GM21423 (cell line): Measurements from ENCODE around the gene CES2.
"Not testable (repeated sequence)": the region's sequence is repeated elsewhere in the genome, so short reads cannot be mapped to it uniquely, and the experiment has no call there.

Source experiments
- ATAC-seq: cut with Tn5 transposase; IDR thresholded peaks from one replicate; pipeline ENCODE4 v1.9.1; 2021; ENCODE audit warnings: mild to moderate bottlenecking, moderate library complexity; ENCODE audit not compliant: unreplicated experiment

CES2 gene

DNA sequence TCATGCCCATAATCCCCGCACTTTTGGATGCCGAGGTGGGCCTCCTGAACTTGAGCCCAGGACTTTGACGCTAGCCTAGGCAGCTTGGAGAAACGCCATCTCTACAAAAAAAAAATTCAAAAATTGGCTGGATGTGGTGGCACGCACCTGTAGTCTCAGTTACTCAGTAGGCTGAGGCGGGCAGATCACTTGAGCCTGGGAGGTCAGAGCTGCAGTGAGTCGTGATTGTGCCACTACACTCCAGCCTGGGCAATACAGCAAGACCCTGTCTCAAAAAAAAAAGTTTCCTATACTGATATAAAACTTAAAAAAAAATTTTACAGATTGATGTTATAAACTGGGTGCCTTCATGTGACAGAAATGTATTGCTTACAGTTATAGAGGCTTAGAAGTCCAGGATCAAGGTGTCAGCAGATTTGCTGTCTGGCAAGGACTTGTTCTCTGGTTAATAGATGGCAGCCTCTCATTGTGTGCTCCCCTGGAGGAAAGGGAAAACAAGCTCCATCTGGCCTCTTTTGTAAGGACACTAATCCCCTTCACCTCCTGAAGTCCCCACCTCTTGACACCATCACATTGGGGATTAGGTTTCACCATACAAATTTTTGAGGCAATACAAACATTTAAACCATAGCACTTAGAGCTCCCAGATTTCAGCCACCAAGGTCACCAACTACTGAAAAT is 17.3 kb downstream of the CES2 start:
- no peak for ATAC-seq

DNA sequence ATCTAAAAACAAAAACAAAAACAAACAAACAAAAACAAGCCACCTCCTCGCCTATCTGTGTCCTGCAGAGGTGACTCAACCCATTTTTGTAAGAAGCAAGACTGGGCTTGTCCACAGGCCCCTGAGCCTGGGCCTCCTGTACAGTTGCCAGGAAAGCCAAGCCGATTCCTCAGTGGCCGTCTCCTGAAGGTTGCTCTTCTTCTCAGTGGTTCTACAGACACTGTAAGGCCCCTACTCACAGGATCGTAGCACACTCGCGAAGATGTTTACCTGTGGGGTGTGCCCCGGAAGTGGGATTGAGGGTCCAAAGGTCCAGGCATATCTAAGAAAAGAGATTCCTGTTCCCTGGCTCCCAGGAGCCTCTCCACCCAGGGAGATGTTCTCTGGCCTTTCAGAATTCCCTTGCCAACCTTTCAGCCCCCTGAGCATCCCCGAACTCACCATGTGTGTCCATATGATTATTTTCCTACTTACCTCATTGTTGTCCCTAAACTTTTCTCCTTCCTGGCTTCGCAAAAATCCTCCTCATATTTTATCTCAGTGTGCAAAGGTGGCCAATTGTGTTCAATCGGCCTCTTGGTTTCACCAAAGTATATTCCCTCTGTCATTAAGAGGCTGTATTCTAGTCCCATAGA is 18.3 kb downstream of the CES2 start:
- no peak for ATAC-seq

DNA sequence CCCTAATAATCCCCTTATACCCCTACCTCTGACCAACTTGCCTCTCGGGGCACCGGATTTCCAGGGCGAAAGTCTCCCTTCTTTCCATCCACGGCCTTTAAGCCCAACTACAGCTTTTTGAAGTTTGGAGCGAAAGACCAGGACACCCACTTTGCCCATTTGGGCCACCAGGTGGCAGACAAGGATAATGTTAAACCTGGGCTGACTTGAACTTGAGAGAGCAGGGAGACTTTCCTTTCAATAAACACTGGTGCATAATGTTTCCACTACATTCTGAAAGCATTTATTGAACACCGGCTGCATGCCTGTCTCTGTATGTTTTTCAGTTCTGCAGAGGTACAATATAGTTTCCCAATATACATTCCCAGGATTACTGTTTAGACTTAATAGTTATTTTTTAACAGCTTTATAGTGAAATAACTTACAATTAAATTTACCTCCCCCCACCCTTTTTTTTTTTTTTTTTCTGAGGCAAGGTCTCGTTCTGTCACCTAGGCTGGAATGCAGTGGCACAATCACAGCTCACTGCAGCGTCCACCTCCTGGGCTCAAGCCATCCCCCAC is 18.9 kb downstream of the CES2 start:
- no peak for ATAC-seq

DNA sequence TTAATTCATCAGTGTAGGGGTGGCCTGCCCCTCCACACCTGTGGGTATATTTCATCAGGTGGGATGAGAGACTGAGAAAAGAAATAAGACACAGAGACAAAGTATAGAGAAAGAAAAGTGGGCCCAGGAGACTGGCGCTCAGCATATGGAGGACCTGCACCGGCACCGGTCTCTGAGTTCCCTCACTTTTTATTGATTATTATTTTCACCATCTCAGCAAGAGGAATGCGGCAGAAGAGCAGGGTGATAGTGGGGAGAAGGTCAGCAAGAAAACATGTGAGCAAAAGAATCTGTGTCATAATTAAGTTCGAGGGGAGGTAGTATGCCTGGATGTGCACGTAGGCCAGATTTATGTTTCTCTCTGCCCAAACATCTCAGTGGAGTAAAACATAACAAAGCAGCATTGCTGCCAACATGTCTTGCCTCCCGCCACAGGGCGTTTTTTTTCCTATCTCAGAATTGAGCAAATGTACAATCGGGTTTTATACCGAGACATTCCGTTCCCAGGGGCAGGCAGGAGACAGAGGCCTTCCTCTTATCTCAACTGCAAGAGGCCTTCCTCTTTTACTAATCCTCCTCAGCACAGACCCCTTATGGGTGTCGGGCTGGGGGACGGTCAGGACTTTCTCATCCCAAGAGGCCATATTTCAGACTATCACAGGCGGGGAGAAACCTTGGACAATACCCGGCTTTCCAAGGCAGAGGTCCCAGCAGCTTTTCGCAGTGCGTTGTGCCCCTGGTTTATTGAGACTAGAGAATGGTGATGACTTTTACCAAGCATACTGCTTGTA is 20.2 kb downstream of the CES2 start:
- ATAC-seq: not testable (repeated sequence)

DNA sequence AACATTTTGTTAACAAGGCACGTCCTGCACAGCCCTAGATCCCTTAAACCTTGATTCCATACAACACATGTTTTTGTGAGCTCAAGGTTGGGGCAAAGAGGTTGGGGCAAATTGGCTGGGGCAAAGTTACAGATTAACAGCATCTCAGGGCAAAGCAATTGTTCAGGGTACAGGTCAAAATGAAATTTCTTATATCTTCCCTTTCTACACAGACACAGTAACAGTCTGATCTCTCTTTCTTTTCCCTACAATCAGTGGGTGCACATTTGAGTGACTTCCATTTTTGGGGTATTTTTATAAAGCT is 20.8 kb downstream of the CES2 start:
- ATAC-seq: not testable (repeated sequence)

DNA sequence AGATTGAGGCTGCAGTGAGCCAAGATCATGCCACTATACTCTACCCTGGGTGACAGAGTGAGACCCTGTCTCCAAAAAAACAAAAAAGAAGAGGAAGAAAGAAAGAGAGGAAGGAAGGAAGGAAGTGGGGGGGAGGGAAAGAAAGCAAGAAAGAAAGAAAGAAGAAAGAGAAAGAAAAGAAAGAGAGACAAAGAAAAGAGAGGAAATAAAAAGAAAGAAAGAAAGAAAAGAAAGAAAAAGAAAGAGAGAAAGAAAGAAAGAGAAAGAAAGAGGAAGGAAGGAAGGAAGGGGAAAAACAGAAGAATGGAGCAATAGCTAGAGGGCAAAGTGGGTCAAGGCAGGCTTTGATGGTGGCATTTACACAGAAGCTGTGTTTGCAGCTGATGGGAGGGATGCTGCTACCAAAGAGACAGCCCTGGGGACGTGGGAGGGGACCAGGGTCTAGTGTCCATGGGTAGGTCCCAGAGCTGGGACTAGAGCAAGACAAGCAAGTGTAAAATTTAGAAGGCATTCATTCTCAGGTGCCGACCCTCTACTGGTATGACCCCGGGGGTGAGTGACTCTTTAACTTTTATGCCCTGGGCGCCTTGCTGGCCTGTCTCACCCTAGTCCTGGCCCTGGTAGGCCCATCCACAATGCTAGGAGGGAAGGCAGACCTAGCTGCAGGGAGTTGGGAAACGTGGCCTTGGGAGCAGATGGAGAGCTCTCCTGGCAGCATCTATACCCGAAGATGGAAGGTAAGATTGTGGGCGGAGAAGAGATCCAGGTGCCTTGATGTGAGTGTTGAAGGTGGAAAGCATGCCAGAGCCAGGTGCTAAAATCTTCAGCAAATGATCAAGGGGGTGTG is 23.8 kb downstream of the CES2 start:
- no peak for ATAC-seq

DNA sequence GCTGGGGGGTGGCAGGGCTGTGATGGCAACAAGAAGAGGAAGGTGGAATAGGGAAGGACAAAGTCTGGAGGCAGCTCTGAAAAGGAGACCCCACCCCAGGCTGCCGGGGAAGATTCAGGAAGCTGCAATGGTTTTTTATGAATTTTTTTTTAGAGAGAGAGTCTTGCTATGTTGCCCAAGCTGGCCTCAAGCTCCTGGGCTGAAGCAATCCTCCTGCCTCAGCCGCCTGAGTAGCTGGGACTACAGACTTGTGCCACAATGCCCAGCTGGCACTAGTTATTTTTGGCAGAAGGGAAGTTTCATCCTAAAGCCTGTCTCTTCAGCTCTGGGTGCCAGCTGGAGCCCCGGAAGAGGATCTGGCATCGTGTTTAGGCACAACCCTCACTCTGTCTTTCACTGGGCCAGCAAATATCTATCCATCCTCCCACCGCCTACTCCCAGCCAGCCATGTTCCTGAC is 24.4 kb downstream of the CES2 start:
- ATAC-seq: no peak

DNA sequence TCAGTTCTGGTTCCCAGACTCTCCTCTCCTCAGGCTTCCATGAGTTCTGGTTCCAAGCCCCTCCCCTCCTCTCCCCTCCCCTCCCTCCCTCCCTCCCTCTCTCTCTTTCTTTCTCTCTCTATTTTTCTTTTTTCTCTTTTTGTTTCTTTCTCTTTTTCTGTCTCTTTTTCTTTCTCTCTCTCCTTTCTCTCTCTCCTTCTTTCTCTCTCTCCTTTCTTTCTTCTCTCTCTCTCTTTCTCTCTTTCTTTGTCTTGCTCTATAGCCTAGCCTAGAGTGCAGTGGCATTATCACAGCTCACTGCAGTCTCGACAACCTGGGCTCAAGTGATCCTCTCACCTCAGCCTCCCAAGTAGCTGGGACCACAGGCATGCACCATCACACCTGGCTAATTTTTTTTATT is 25.0 kb downstream of the CES2 start:
- ATAC-seq: no peak

DNA sequence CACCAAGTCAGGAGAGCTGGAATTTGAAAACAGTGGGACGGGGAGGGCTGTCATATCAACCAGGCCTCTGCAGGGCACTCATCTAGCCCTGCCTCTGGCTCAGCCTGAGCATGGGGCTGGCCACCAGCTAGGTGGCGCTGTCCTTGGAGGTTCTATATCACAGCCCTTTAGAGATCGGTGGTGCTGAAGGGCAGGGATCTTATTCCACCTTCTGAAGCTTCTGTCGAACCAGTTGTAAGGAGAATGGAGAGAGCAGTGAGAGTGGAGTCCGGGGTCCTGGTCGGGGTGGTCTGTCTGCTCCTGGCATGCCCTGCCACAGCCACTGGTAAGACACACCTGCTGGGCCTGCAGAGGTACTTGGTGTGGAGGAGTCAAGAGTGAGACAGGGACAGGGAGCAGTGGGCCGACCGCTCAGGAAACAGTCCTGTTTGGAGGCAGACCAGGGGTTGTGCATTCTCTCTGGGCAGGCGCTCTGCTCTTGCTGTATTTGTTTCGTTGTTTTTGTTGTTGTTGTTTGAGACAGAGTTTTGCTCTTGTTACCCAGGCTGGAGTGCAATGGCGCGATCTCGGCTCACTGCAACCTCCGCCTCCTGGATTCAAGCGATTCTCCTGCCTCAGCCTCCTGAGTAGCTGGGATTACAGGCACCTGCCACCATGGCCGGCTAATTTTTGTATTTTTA is 25.9 kb downstream of the CES2 start, which contains the start of gene CES3:
TSS of gene CES3 (plus strand) at position 202 of the 680 bp plus-strand sequence. CDS start at position 244, 42 bp downstream.
- peak; percentile 69 for ATAC-seq

DNA sequence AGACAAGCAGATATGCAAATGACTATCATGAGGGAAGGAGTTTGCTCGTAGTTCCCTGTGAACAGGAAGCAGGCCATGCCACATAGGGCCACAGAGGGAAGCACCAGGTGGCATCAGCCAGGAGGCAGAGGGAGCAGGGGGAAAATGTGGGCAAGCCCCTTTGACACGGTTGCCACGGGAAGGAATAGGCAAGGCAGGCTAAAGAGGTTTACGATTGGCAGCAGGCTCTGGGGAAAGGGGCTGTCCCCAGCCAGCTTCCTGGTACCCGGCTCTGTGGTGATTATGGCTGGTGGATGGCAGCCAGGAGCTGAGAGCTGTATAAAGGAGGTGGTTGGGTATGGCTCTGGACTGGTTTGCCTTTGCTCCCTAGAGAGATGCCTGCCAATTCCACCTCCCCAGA is 26.6 kb downstream of the CES2 start:
- ATAC-seq: no peak

DNA sequence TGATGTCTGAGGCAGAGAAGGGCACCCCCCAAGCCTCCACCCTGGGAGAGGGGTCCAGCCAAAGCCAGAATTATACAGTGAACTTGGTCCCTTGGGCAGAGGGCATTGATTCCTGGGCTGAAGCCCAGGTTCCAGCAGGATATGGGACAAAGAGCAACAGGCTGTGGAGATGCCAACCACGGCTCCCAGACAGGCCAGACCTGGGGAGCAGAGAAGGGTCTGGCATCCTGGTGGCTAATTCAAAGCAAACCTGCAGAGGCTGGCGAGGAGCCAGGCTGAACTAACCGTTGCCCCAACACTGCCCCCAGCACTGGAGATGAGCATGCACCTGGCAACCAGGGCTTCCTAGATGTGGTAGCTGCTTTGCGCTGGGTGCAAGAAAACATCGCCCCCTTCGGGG is 28.7 kb downstream of the CES2 start:
- ATAC-seq: no peak

DNA sequence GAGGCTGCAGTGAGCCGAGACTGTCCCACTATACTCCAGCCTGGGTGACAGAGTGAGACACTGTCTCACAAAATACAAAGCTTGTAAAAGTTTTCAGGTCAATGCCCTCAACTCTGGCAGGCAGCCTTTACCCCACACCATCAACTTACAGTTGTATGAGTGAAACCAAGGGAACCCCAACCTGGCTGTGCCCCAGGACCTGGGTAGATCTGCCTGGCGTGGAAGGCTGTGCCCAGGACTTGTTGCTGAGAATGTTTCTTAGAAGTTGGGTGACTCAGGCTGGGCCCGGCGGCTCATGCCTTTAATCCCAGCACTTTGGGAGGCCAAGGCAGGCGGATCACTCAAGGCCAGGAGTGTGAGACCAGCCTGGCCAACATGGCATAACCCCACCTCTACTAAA is 33.5 kb downstream of the CES2 start:
- ATAC-seq: no peak

DNA sequence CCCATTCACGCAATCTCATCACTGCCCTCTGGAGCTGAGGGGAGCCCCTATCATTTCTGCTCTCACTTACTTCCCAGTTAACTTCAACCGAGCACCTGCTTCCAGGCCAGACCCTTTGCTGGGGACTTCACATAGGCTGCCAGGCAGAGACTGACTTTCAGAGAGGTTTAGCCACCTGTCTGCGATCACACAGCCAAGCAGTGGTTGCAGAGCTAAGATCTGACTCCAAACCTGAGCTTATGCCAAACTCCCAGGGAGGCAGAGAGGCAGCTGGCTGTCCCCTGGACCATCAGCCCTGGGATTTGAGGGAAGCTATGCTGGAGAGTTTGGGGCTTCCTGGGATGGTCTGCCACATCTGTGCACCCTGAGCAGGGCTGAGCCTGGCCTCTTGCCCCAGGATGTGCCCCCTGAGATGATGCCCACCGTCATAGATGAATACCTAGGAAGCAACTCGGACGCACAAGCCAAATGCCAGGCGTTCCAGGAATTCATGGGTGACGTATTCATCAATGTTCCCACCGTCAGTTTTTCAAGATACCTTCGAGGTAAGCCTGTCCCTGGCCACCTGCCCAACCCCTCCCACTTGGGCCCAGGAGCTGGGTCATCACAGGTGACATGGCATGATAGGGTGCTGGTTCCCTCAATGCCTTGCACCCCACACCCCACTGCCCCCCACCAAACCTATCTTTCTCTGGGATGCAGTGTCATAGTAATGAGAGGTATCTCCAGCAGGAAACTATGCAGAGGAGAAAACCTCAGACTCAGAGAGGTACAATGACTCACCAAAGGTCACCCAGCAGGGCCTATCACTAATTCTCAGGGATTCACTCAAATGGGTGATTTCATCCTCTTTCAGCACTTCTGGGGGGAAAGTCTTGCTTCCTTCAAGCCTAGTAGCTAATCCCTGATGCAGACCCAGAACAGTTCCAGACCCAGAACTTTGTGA is 35.7 kb downstream of the CES2 start:
- ATAC-seq: no peak

DNA sequence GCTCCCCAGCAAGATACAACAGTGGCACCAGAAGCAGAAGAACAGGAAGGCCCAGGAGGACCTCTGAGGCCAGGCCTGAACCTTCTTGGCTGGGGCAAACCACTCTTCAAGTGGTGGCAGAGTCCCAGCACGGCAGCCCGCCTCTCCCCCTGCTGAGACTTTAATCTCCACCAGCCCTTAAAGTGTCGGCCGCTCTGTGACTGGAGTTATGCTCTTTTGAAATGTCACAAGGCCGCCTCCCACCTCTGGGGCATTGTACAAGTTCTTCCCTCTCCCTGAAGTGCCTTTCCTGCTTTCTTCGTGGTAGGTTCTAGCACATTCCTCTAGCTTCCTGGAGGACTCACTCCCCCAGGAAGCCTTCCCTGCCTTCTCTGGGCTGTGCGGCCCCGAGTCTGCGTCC is 37.7 kb downstream of the CES2 start:
- no peak for ATAC-seq

DNA sequence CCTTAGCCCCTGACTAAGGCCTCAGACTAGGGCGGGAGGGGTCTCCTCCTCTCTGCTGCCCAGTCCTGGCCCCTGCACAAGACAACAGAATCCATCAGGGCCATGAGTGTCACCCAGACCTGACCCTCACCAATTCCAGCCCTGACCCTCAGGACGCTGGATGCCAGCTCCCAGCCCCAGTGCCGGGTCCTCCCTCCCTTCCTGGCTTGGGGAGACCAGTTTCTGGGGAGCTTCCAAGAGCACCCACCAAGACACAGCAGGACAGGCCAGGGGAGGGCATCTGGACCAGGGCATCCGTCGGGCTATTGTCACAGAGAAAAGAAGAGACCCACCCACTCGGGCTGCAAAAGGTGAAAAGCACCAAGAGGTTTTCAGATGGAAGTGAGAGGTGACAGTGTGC is 38.4 kb downstream of the CES2 start:
- no peak for ATAC-seq

DNA sequence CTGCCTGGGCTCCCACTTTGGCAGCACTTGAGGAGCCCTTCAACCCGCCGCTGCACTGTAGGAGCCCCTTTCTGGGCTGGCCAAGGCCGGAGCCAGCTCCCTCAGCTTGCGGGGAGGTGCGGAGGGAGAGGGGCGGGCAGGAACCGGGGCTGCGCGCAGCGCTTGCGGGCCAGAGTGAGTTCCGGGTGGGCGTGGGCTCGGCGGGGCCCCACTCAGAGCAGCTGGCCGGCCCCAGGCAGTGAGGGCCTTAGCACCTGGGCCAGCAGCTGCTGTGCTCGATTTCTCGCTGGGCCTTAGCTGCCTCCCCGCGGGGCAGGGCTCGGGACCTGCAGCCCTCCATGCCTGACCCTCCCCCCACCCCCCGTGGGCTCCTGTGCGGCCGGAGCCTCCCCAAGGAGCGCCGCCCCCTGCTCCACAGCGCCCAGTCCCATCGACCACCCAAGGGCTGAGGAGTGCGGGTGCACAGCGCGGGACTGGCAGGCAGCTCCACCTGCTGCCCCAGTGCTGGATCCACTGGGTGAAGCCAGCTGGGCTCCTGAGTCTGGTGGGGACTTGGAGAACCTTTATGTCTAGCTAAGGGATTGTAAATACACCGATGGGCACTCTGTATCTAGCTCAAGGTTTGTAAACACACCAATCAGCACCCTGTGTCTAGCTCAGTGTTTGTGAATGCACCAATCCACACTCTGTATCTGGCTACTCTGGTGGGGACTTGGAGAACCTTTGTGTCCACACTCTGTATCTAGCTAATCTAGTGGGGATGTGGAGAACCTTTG is 39.0 kb downstream of the CES2 start:
- ATAC-seq: not testable (repeated sequence)

DNA sequence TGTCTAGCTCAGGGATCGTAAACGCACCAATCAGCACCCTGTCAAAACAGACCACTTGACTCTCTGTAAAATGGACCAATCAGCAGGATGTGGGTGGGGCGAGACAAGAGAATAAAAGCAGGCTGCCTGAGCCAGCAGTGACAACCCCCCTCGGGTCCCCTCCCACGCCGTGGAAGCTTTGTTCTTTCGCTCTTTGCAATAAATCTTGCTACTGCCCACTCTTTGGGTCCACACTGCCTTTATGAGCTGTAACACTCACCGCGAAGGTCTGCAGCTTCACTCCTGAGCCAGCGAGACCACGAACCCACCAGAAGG is 39.6 kb downstream of the CES2 start:
- not testable (repeated sequence) for ATAC-seq

DNA sequence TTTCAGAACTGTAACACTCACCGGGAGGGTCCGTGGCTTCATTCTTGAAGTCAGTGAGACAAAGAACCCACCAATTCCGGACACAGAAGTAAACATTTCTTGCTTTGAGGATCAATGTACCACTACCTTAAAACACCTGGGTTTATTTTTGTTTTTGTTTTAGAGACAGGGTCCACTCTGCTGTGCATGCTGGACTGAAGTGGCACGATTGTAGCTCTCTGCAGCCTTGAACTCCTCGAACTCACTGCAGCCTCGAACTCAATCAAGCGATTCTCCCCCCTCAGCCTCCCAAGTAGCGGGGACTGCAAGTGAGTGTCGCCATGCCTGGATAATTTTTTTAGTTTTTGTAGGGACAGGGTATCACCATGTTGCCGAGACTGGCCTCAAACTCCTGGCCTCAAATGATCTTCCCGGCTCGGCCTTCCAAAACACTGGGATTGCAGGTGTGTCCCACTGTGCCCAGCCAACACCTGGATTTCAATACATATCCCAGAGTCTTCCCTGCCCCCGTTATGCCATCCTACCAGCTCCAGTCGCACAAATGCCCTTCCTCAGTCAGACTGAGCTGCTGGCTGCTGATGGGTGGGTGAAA is 40.1 kb downstream of the CES2 start:
- no peak for ATAC-seq
